ENCODE measurements around the gene MKNK1.

DNA sequence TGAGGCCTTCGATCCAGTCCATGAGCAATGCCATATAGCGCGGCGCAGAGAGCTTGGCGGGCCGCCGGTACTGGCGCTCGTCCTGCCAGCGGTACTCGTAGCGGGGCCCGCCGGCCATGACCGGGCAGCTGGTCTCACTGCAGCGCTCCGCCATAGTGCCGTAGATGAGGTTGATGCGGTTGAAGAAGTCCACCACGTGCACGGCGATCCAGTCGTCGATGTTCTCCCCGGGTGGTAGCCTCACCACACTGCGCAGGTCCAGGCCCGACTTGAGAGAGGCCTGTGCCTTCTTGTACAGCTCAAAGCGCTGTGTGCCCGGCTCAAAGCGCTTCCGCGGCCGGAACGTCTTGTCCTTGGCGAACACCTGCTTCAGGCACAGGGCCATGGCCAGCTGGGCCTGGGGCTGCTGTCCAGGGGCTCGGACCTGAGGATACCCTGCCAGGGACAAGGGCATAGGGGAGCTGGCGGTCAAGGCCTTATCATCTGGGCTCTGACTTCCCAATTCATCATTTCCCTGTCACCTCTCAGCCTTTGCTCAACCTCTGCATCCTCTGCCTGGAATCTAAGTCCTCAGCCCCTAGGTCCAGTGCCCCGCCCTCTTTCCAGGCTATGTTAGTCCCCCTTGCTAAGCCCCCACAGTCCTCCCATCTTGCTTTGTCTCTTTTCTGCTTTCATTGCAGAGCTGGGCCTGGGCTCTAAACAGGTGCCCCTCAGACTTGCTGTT is 9.0 kb upstream of the MKNK1 start:
- TF ChIP-seq, protein P1, sequence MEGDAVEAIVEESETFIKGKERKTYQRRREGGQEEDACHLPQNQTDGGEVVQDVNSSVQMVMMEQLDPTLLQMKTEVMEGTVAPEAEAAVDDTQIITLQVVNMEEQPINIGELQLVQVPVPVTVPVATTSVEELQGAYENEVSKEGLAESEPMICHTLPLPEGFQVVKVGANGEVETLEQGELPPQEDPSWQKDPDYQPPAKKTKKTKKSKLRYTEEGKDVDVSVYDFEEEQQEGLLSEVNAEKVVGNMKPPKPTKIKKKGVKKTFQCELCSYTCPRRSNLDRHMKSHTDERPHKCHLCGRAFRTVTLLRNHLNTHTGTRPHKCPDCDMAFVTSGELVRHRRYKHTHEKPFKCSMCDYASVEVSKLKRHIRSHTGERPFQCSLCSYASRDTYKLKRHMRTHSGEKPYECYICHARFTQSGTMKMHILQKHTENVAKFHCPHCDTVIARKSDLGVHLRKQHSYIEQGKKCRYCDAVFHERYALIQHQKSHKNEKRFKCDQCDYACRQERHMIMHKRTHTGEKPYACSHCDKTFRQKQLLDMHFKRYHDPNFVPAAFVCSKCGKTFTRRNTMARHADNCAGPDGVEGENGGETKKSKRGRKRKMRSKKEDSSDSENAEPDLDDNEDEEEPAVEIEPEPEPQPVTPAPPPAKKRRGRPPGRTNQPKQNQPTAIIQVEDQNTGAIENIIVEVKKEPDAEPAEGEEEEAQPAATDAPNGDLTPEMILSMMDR (IDR thresholded peaks at IDR 0.05), result no peak
- TF ChIP-seq ZFX (IDR thresholded peaks at IDR 0.05; ENCODE audit: borderline replicate concordance), result no peak
